HEK293 (cell line): Measurements from ENCODE around the gene TSACC.

Experiments
- CTCF ChIP-seq: fragments of 450-650 bp; formaldehyde crosslinking; IDR thresholded peaks from 2 replicates; pipeline ENCODE4 v1.5.1; 2016; ENCODE audit warnings: missing biosample characterization, missing genetic modification characterization
- KLF9 ChIP-seq: fragments of 450-650 bp; formaldehyde crosslinking; IDR thresholded peaks from 2 replicates; pipeline ENCODE4 v1.5.1; 2016; ENCODE audit warnings: missing biosample characterization, missing genetic modification characterization, low read depth
- PRDM1 ChIP-seq: fragments of 450-650 bp; formaldehyde crosslinking; IDR thresholded peaks from 2 replicates; pipeline ENCODE4; 2016; ENCODE audit warnings: missing biosample characterization, missing genetic modification characterization
- REST ChIP-seq: fragments of 450-650 bp; formaldehyde crosslinking; IDR thresholded peaks from 2 replicates; pipeline ENCODE4 v1.5.1; 2016; ENCODE audit warnings: missing biosample characterization, missing genetic modification characterization
- SP7 ChIP-seq: fragments of 450-650 bp; formaldehyde crosslinking; IDR thresholded peaks from 2 replicates; pipeline ENCODE4 v1.5.1; 2016; ENCODE audit warnings: missing biosample characterization, missing genetic modification characterization
- TCF7L2 ChIP-seq: IDR thresholded peaks from 2 replicates; pipeline ENCODE4 v1.6.1; 2011; ENCODE audit warnings: low read depth, mild to moderate bottlenecking, inconsistent platforms, low read length, moderate library complexity, borderline replicate concordance
- ZBTB17 ChIP-seq: fragments of 450-650 bp; formaldehyde crosslinking; IDR thresholded peaks from 2 replicates; pipeline ENCODE4 v1.5.1; 2016; ENCODE audit warnings: missing biosample characterization, missing genetic modification characterization
- ZBTB44 ChIP-seq: fragments of 450-650 bp; IDR thresholded peaks from 2 replicates; pipeline ENCODE4 v1.5.1; 2018; ENCODE audit warnings: missing biosample characterization, mild to moderate bottlenecking, missing genetic modification characterization
- ZNF354C ChIP-seq: fragments of 450-650 bp; formaldehyde crosslinking; IDR thresholded peaks from 2 replicates; pipeline ENCODE4 v1.5.1; 2016; ENCODE audit warnings: missing biosample characterization, missing genetic modification characterization, low read depth, borderline replicate concordance
- ZNF558 ChIP-seq: fragments of 450-650 bp; formaldehyde crosslinking; IDR thresholded peaks from 2 replicates; pipeline ENCODE4 v1.5.1; 2016; ENCODE audit warnings: missing biosample characterization, missing genetic modification characterization
- ZNF830 ChIP-seq: fragments of 450-650 bp; IDR thresholded peaks from 2 replicates; pipeline ENCODE4 v1.5.0; 2018; ENCODE audit warnings: missing biosample characterization, missing genetic modification characterization, low read depth, mild to moderate bottlenecking, moderate library complexity
- TF ChIP-seq, protein P1 (sequence below): fragments of 450-650 bp; IDR thresholded peaks from 2 replicates; pipeline ENCODE4 v1.5.1; 2018; ENCODE audit warnings: missing biosample characterization, missing genetic modification characterization
- TF ChIP-seq, protein P2 (sequence below): fragments of 450-650 bp; formaldehyde crosslinking; IDR thresholded peaks from 2 replicates; pipeline ENCODE4 v1.5.1; 2016; ENCODE audit warnings: missing biosample characterization, missing genetic modification characterization, low read depth

DNA sequence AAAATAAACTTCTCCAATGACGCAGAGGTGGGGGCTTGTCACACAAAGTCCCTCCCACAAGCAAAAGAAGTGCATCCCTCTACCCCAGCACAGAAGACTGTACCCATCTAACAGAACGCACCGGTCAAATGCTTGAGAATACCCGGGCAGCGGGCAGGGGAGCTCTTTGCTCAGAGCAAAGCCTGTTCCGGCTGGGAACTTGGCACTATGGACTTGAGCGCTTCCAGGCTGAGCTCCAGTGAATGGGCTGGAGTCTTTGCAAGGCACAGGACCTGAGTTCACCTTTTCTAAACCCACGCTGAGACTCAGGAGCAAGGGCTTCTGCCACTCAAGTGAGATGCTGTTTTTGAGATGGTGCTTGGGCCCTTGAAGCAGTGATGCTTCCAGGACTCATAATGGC, 51.0 kb downstream of the TSACC start:
- TF ChIP-seq ZNF558 (tag by site-specific recombination), result no peak
- TF ChIP-seq CTCF, result no peak
- TF ChIP-seq, protein P1, sequence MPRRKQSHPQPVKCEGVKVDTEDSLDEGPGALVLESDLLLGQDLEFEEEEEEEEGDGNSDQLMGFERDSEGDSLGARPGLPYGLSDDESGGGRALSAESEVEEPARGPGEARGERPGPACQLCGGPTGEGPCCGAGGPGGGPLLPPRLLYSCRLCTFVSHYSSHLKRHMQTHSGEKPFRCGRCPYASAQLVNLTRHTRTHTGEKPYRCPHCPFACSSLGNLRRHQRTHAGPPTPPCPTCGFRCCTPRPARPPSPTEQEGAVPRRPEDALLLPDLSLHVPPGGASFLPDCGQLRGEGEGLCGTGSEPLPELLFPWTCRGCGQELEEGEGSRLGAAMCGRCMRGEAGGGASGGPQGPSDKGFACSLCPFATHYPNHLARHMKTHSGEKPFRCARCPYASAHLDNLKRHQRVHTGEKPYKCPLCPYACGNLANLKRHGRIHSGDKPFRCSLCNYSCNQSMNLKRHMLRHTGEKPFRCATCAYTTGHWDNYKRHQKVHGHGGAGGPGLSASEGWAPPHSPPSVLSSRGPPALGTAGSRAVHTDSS (tag by site-specific recombination), result no peak
- TF ChIP-seq SP7 (tag by site-specific recombination), result no peak
- no peak for TF ChIP-seq ZBTB44 (tag by site-specific recombination)
- TF ChIP-seq REST (tag by site-specific recombination), result no peak
- TF ChIP-seq PRDM1 (tag by site-specific recombination), result no peak
- TF ChIP-seq, protein P2, sequence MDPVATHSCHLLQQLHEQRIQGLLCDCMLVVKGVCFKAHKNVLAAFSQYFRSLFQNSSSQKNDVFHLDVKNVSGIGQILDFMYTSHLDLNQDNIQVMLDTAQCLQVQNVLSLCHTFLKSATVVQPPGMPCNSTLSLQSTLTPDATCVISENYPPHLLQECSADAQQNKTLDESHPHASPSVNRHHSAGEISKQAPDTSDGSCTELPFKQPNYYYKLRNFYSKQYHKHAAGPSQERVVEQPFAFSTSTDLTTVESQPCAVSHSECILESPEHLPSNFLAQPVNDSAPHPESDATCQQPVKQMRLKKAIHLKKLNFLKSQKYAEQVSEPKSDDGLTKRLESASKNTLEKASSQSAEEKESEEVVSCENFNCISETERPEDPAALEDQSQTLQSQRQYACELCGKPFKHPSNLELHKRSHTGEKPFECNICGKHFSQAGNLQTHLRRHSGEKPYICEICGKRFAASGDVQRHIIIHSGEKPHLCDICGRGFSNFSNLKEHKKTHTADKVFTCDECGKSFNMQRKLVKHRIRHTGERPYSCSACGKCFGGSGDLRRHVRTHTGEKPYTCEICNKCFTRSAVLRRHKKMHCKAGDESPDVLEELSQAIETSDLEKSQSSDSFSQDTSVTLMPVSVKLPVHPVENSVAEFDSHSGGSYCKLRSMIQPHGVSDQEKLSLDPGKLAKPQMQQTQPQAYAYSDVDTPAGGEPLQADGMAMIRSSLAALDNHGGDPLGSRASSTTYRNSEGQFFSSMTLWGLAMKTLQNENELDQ (tag by site-specific recombination), result no peak
- TF ChIP-seq TCF7L2, result no peak
- TF ChIP-seq KLF9, result no peak
- no peak for TF ChIP-seq ZNF830 (tag by site-specific recombination)
- no peak for TF ChIP-seq ZBTB17 (tag by site-specific recombination)
- no peak for TF ChIP-seq ZNF354C (tag by site-specific recombination)
